HG02981 (cell line): ENCODE data around the gene TCF25.
"Not testable (repeated sequence)": the region's sequence is repeated elsewhere in the genome, so short reads cannot be mapped to it uniquely, and the experiment has no call there.

Source experiments
- ATAC-seq: cut with Tn5 transposase; IDR thresholded peaks from one replicate; pipeline ENCODE4 v1.9.1; 2021; ENCODE audit warnings: mild to moderate bottlenecking, moderate library complexity; ENCODE audit not compliant: unreplicated experiment

Gene TCF25

DNA sequence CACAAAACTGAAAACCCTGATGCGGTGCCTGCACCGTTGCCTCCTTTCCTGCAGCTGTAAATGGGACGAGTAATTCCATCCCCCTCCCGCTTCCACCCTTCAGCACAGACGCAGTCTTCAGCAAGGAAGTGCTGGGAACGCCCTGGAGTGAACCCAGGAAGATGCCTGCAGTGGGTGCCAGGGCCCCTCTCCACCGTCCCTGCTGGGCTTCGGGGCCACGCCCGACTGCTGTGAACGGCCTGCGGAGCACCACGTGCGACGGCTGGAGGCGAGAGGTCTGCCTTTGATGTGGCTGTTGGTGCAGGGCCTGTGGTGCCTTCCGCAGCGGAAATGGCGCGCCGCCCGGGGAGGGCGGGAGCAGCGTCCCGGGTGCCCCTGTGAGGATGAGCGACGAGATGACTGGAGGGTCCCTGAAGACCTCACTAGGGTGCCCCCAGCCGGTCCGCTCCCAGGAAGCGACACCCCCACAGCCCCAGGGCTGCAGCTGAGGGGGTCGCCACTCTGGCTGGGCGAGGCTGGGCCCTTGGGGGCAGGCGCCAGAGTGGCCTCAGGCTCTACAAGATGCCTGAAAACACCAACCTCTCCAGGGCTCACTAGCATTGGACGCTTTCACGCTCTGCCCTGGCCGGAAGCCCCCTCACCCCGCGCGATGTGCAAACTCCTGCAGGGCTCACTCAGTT is 44.5 kb downstream of the TCF25 start:
- ATAC-seq = peak; percentile 71

DNA sequence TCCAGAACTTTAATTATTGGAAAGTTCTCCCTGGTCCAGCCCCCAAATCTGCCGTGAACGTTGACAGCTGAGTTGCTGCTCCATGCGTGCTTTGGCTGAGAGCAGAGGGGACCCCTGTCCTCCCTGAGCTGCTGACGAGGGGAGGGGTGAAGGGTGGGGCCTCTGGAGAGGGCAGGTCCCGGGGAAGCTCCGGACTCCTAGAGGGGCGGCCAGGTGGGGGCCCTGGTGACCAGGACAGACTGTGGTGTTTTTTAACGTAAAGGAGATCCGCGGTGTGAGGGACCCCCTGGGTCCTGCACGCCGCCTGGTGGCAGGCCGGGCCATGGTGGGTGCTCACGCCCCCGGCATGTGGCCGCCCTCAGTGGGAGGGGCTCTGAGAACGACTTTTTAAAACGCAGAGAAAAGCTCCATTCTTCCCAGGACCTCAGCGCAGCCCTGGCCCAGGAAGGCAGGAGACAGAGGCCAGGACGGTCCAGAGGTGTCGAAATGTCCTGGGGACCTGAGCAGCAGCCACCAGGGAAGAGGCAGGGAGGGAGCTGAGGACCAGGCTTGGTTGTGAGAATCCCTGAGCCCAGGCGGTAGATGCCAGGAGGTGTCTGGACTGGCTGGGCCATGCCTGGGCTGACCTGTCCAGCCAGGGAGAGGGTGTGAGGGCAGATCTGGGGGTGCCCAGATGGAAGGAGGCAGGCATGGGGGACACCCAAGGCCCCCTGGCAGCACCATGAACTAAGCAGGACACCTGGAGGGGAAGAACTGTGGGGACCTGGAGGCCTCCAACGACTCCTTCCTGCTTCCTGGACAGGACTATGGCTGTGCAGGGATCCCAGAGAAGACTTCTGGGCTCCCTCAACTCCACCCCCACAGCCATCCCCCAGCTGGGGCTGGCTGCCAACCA is 45.3 kb downstream of the TCF25 start, which contains the start of gene MC1R:
Gene MC1R (plus strand): TSS at position 410 of the 895 bp plus-strand sequence. CDS start 397 bp downstream, at position 807.
- ATAC-seq = no peak

DNA sequence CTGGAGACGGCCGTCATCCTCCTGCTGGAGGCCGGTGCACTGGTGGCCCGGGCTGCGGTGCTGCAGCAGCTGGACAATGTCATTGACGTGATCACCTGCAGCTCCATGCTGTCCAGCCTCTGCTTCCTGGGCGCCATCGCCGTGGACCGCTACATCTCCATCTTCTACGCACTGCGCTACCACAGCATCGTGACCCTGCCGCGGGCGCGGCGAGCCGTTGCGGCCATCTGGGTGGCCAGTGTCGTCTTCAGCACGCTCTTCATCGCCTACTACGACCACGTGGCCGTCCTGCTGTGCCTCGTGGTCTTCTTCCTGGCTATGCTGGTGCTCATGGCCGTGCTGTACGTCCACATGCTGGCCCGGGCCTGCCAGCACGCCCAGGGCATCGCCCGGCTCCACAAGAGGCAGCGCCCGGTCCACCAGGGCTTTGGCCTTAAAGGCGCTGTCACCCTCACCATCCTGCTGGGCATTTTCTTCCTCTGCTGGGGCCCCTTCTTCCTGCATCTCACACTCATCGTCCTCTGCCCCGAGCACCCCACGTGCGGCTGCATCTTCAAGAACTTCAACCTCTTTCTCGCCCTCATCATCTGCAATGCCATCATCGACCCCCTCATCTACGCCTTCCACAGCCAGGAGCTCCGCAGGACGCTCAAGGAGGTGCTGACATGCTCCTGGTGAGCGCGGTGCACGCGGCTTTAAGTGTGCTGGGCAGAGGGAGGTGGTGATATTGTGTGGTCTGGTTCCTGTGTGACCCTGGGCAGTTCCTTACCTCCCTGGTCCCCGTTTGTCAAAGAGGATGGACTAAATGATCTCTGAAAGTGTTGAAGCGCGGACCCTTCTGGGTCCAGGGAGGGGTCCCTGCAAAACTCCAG is 46.4 kb downstream of the TCF25 start:
- no peak for ATAC-seq

DNA sequence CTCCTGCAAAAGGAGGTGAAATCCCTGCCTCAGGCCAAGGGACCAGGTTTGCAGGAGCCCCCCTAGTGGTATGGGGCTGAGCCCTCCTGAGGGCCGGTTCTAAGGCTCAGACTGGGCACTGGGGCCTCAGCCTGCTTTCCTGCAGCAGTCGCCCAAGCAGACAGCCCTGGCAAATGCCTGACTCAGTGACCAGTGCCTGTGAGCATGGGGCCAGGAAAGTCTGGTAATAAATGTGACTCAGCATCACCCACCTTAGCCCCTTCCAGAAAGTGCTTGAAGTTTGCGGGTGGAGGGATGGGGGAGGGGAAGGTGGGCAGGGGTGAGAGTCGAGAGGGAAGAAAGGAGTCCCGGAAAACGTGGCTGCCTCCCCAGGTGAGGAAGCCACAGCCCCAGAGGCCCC is 47.3 kb downstream of the TCF25 start:
- ATAC-seq = no peak

DNA sequence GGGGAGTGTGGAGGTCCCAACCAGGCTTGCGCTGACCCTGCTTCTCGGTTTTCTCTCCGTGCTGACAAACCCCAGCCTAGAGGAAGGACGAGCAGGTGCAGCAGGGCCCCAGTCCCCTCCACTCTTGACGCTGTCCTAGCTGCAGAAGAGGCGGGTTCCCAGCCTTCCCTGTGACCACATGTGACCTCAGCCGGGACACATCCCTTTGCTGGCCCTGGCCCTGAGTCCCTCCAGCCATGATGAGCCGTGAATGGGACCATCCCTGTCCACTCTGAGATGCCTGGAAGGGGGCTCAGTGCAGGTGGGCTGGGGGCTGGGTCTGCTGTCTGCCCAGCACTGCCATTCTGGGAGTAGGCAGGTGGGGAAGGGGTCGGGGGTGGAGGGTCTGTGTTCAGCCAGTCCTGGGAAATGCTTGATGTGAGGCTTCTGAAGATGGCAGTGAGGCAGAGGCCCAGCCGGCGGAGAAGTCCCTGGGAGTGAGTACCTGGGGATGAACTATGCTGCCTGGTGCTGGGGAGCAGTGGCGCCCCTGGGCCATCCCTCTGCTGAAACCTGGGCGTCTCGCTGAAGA is 47.8 kb downstream of the TCF25 start:
- no peak for ATAC-seq

DNA sequence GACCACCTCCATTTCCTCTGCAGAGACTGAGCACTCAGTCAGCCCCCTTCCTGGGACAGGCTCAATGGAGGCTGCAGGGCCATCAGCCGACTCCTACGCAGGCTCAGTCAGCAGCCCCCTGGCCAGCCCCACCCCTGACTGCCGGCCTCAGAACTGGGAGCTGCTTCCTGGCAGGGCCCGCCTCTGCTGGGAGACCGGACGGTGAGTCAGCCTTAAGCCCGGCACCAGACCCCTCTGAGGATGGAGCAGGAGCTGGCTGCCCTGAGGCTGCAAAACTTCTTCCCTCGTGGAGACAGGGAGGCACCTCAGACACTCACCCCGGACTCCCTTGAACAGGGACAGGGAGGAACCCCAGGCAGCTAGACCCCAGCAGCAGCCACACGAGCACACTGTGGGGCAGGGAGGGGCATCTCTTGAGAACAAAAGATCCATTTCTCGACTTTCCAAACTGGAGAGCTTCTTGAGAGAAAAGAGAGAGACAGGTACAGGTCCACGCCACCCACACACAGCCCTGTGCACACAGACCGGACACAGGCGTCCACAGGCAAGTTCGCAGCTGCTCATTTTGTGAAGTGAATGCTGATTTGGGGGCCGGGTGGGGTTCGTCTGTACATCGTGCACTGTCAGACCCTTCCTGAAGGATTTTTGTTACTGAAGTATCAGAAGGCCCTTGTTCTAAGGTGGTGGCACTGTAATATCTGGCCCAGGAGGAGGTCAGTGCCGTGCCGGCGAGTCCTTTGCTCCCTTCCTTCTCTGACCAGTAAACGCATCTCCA is 48.5 kb downstream of the TCF25 start:
- no peak for ATAC-seq

DNA sequence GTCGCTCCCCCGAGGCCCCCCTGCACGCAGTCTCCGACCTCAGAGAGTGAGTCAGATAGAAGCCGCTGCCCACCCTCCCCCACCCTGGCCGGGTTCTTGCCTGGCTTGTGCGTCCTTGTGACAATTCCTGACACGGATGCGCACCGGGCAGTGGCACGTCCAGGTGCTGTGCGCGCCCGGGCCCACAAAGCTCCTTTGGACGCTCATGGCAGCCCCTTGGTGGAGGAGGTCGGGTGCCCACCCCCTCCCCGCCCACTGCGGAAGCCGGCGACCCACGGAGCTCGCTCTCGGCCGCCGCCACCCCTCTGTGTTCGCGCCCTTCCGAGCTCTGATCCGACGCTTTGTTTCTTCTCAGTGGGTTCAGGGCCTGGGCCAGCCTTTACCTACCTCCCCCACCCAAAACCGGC is 49.1 kb downstream of the TCF25 start:
- no peak for ATAC-seq

DNA sequence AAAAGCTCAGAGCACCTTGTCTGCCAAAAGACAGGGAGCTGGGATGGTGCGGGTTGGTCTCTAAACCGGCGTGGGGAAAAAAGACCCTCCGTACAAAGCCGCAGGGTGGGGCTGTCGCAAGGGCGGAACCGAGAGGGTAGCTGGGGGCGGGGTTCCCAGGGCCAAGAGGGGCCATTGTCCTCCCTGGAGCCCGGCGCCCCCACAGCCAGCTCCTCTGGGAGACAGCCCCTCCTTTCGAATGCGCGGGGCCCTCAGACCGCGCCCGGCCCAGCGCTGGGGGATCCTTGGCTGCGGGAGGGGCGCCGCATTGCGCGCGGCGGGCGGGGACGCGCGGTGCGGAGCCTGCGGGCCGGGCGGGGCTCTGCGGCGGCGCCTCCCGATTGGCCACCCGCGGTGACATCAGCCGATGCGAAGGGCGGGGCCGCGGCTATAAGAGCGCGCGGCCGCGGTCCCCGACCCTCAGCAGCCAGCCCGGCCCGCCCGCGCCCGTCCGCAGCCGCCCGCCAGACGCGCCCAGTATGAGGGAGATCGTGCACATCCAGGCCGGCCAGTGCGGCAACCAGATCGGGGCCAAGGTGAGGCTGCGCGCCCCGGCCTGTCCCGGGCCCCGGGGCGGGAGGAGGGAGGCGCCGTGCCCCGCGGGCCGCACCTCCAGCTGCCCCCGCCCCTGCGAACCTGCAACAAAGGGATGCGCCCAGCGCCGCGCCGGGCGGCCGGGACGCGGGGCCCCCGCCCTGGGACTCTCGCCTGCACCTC is 49.7 kb downstream of the TCF25 start, which contains the start of gene TUBB3:
Gene TUBB3 (plus strand): TSS at position 459 of the 756 bp plus-strand sequence. CDS start 60 bp downstream, at position 519.
- ATAC-seq = no peak

DNA sequence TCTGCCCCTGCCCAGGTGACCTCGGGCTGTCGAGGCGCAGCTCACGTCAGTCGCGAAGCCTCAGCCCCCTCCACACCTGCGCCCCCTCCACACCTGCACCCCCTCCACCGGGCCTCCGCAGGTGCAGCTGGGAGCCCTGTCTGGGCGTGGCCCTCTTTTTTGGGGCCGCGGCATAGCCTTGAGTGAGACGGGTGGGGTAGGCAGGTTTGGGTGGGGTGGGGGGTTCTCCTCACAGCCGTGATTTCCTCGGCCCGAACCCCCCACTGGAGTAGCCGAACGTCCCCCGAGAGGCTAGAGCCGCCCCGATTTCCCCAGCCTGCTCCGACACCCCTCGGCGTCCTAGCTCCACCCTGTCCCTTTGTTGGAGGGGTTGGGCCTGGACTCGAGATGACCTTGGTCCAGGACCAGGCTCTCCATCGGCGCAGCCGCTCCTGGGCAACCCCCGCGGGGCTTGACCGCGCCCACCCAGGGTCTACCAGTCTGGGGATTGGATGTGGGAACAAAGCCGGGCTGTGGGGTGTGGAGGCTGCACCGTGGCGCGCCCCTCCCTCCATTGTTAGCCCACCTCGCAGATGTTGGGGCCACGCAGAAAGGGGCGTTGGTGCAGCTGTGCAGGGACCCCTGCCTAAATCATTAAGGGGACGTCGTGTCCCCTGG is 50.4 kb downstream of the TCF25 start:
- ATAC-seq = no peak

DNA sequence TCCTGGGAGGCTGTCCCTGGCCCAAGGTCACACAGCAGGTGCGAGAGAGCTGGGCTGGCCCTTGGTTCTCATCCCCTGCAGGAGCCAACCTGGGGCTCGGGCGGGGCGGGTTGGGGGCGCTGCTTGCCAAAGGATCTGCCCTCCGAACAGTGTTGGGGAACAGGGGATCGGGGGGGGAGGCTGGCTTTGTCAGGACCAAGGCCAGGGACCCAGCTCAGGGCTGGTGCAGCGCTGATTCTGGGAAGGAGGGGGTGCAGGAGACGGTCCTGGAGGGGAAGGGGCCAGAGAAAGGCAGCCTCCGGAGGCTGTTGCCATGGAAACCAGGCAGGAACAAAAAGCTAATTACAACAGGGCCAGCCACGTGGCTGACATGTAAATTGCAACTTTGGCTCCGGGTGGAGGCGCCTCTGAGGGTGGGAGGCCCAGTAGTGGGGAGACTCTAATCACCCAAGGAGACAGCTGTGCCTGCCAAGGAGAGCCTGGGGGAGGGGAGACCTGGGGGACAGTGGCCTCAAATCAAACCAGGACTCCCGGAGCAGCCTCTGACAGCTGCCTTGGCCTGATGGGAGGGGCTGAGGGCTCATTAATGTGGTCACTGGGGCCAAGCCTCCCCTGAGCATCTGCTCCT is 51.0 kb downstream of the TCF25 start:
- no peak for ATAC-seq

DNA sequence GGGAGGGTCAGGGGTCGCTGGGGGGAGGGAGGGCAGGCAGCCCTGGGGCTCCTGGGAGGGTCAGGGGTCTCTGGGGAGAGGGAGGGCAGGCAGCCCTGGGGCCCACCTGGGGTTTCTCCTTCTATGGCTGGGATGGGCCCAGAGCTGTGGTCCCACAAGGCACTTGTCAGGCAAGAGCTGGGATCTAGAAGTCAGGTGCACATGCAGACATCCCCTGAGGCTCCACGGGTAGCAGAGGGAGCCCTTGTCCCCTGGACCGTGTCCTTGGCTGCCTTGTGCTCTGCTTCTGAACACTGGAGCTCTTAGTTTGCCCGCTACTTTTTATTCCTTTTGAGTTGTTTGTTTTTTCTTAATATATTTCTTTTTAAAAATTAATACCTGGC is 51.5 kb downstream of the TCF25 start:
- no peak for ATAC-seq

DNA sequence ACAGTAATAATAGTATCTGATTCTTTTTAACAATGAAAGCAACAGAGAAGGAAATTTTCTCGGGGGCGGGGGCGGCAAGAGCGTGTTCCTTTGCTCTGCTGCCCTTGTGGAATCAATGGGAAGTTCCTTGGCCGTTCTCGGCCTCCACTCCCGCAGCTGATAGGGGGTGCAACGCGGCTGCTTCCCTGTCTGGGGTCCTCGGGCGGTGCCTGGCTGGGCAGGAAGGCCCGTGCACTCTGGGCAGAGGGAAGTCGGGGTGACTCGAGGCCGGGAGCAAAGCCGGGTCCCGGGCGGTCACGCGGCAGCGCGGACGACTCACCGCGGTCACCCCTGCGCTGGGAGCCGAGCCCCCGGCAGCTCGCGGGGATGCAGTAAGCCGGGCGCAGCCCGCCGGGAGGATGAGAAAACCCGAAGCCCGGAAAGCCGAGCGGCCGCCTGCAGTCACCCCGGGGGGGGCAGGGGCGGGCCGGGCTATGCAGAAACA is 52.2 kb downstream of the TCF25 start:
- no peak for ATAC-seq

DNA sequence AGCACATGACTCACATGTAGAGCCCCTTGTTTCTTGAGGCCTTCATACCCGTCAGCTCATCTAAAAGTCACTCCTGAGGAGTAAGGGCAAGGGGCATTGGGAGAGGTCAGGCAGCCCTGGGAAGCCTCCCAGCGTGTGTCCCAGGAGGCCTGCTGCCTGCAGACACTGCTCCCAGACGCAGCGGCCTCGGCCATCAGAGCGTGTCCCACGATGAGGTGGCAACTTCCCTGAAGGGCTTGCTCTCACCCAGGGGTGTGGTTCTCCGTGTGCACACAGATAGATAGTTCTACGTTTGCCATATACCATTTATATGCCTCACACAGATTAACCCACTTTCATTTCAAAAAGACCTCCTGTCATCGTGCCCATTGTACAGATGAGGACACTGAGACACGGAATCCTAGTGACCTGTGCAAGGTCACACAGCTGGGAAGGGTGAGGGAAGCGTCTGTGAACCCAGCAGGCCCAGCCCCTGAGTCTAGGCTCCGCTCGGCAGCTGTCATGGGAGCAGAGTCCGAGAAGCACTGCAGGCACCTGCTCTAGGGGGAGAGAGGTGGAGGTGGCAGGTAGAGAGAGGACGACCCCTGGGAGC is 58.0 kb downstream of the TCF25 start:
- no peak for ATAC-seq

DNA sequence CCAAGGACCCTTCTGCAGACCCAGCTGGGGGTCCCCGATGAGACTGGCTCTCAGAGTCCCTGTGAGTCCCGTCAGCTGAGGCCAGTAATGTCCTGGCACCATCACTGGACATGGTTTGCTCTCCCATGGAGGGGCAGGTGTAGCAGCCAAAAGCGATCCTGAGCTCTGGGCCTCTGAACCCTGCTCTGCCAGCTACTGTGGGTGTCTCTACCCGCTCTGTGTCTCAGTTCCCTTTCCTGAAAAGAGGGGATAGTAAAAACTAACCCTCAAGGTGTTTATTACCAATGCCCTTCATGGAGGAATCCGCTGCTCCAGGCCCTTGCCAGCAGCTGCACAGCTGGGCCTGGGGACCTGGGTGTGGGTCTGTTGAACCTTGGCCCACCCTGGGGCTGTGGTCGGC is 58.6 kb downstream of the TCF25 start:
- ATAC-seq = no peak

DNA sequence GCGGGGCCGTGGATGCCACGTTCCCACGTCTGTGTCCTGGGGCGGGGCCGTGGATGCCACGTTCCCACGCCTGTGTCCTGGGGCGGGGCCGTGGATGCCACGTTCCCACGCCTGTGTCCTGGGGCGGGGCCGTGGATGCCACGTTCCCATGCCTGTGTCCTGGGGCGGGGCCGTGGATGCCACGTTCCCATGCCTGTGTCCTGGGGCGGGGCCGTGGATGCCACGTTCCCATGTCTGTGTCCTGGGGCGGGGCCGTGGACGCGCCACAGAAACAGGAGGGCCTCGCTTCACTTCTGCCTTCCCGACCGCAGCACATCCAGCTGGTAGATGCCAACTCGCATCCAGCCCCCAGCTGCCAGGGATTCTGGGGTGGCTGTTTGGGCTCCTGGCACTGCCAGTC is 60.6 kb downstream of the TCF25 start:
- not testable (repeated sequence) for ATAC-seq

DNA sequence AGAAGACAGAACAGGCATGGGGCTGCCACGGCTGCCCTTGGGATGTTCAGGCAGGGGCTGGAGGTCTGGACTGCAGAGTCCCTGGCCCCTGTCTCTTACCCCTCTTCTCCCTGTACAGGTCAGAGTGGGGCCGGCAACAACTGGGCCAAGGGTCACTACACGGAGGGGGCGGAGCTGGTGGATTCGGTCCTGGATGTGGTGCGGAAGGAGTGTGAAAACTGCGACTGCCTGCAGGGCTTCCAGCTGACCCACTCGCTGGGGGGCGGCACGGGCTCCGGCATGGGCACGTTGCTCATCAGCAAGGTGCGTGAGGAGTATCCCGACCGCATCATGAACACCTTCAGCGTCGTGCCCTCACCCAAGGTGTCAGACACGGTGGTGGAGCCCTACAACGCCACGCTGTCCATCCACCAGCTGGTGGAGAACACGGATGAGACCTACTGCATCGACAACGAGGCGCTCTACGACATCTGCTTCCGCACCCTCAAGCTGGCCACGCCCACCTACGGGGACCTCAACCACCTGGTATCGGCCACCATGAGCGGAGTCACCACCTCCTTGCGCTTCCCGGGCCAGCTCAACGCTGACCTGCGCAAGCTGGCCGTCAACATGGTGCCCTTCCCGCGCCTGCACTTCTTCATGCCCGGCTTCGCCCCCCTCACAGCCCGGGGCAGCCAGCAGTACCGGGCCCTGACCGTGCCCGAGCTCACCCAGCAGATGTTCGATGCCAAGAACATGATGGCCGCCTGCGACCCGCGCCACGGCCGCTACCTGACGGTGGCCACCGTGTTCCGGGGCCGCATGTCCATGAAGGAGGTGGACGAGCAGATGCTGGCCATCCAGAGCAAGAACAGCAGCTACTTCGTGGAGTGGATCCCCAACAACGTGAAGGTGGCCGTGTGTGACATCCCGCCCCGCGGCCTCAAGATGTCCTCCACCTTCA is 61.5 kb downstream of the TCF25 start:
- ATAC-seq = no peak

DNA sequence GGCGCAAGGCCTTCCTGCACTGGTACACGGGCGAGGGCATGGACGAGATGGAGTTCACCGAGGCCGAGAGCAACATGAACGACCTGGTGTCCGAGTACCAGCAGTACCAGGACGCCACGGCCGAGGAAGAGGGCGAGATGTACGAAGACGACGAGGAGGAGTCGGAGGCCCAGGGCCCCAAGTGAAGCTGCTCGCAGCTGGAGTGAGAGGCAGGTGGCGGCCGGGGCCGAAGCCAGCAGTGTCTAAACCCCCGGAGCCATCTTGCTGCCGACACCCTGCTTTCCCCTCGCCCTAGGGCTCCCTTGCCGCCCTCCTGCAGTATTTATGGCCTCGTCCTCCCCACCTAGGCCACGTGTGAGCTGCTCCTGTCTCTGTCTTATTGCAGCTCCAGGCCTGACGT is 62.2 kb downstream of the TCF25 start:
- ATAC-seq = not testable (repeated sequence)
